Measurements from ENCODE around the gene KRTAP2-2.
A peak's percentile ranks its signal among the peaks of the same experiment; 100 is the strongest.

The KRTAP2-2 gene

GRCh38 chr17:41071606-41072360 lies 16.8 kb upstream of the KRTAP2-2 start:
- Histone ChIP-seq H3K79me2 (ENCODE audit: insufficient read depth, low read length) (no peaks in the 10 kb centered on the region), H3K36me3 (ENCODE audit: insufficient read depth, low read length) (no peaks in the 10 kb centered on the region), H3K9me3 (ENCODE audit: insufficient read depth, low read depth, low read length) (no peaks in the 10 kb centered on the region), H3F3A (ENCODE audit: low read depth) (no peaks in the 10 kb centered on the region), H2AFZ (ENCODE audit: low read length) (peak overlapping the region; percentile 69; the same call in 1 of the 2 replicates), H3K9me2 (replicated peaks; ENCODE audit: low read depth, low read length) (no peaks in the 10 kb centered on the region), H3K9ac (ENCODE audit: low read depth, low read length, poor library complexity, severe bottlenecking) (no peak overlapping the region), H3K27me3 (ENCODE audit: insufficient read depth, low read length, poor library complexity, severe bottlenecking) (no peaks in the 10 kb centered on the region), H4K20me1 (ENCODE audit: insufficient read depth, low read length, poor library complexity, severe bottlenecking) (no peaks in the 10 kb centered on the region), H3K4me2 (ENCODE audit: low read depth, low read length, poor library complexity, severe bottlenecking) (no peak overlapping the region), H3K4me1 (ENCODE audit: insufficient read depth, low read length, poor library complexity, severe bottlenecking) (peaks cover 8% of the 10 kb centered on the region), H3K4me3 (ENCODE audit: low read length, poor library complexity, severe bottlenecking) (no peak overlapping the region)
- no peak for TF ChIP-seq EZH2phosphoT487 (IDR thresholded peaks at IDR 0.05; ENCODE audit: borderline replicate concordance)
- TF ChIP-seq, protein P1, sequence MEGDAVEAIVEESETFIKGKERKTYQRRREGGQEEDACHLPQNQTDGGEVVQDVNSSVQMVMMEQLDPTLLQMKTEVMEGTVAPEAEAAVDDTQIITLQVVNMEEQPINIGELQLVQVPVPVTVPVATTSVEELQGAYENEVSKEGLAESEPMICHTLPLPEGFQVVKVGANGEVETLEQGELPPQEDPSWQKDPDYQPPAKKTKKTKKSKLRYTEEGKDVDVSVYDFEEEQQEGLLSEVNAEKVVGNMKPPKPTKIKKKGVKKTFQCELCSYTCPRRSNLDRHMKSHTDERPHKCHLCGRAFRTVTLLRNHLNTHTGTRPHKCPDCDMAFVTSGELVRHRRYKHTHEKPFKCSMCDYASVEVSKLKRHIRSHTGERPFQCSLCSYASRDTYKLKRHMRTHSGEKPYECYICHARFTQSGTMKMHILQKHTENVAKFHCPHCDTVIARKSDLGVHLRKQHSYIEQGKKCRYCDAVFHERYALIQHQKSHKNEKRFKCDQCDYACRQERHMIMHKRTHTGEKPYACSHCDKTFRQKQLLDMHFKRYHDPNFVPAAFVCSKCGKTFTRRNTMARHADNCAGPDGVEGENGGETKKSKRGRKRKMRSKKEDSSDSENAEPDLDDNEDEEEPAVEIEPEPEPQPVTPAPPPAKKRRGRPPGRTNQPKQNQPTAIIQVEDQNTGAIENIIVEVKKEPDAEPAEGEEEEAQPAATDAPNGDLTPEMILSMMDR (conservative IDR thresholded peaks at IDR 0.05; ENCODE audit: low read length) = no peak

DNA sequence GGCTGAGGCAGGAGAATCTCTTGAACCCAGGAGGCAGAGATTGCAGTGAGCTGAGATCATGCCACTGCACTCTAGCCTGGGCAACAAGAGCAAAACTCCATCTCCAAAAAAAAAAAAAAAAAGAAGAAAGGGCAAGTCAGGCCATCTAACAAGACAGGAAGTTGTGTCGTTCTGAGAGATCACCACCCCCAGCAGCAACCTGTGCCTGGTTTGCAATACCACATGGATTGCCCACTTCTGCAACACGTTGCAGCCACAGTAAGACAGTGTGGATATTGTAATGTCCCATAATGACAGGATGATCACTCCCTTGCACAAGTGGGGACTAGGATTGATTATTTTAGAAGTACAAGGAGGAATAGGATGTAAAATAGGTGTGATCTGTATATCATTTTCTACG lies 14.0 kb upstream of the KRTAP2-2 start:
- no peaks in the 10 kb centered on the region for H3K9me3 ChIP-seq (ENCODE audit: insufficient read depth, low read depth, low read length)
- H3K36me3 ChIP-seq (ENCODE audit: insufficient read depth, low read length) = no peaks in the 10 kb centered on the region
- H3K79me2 ChIP-seq (ENCODE audit: insufficient read depth, low read length) = no peaks in the 10 kb centered on the region
- no peak overlapping the region for H3K9ac ChIP-seq (ENCODE audit: low read depth, low read length, poor library complexity, severe bottlenecking)
- H3K4me1 ChIP-seq (ENCODE audit: insufficient read depth, low read length, poor library complexity, severe bottlenecking) = peaks cover 8% of the 10 kb centered on the region
- H3K4me3 ChIP-seq (ENCODE audit: low read length, poor library complexity, severe bottlenecking) = no peak overlapping the region
- H4K20me1 ChIP-seq (ENCODE audit: insufficient read depth, low read length, poor library complexity, severe bottlenecking) = no peaks in the 10 kb centered on the region
- H3K4me2 ChIP-seq (ENCODE audit: low read depth, low read length, poor library complexity, severe bottlenecking) = no peak overlapping the region
- no peak for TF ChIP-seq EZH2phosphoT487 (IDR thresholded peaks at IDR 0.05; ENCODE audit: borderline replicate concordance)
- TF ChIP-seq, protein P1 (conservative IDR thresholded peaks at IDR 0.05; ENCODE audit: low read length) = no peak
- no peak overlapping the region for H2AFZ ChIP-seq (ENCODE audit: low read length)
- H3F3A ChIP-seq (ENCODE audit: low read depth) = no peaks in the 10 kb centered on the region
- H3K9me2 ChIP-seq (replicated peaks; ENCODE audit: low read depth, low read length) = no peaks in the 10 kb centered on the region
- H3K27me3 ChIP-seq (ENCODE audit: insufficient read depth, low read length, poor library complexity, severe bottlenecking) = no peaks in the 10 kb centered on the region

GRCh38 chr17:41067281-41067680 lies 12.3 kb upstream of the KRTAP2-2 start:
- TF ChIP-seq EZH2phosphoT487 (IDR thresholded peaks at IDR 0.05; ENCODE audit: borderline replicate concordance) = no peak
- TF ChIP-seq, protein P1 (conservative IDR thresholded peaks at IDR 0.05; ENCODE audit: low read length) = no peak
- Histone ChIP-seq H3K9me2 (replicated peaks; ENCODE audit: low read depth, low read length) (no peaks in the 10 kb centered on the region), H3K79me2 (ENCODE audit: insufficient read depth, low read length) (no peaks in the 10 kb centered on the region), H3K4me2 (ENCODE audit: low read depth, low read length, poor library complexity, severe bottlenecking) (no peak overlapping the region), H3F3A (ENCODE audit: low read depth) (no peaks in the 10 kb centered on the region), H3K4me1 (ENCODE audit: insufficient read depth, low read length, poor library complexity, severe bottlenecking) (peaks cover 8% of the 10 kb centered on the region), H3K9ac (ENCODE audit: low read depth, low read length, poor library complexity, severe bottlenecking) (no peak overlapping the region), H3K4me3 (ENCODE audit: low read length, poor library complexity, severe bottlenecking) (no peak overlapping the region), H3K27me3 (ENCODE audit: insufficient read depth, low read length, poor library complexity, severe bottlenecking) (no peaks in the 10 kb centered on the region), H3K36me3 (ENCODE audit: insufficient read depth, low read length) (no peaks in the 10 kb centered on the region), H4K20me1 (ENCODE audit: insufficient read depth, low read length, poor library complexity, severe bottlenecking) (no peaks in the 10 kb centered on the region), H2AFZ (ENCODE audit: low read length) (no peak overlapping the region), H3K9me3 (ENCODE audit: insufficient read depth, low read depth, low read length) (no peaks in the 10 kb centered on the region)

All from Loucy (cell line).